Esophagus muscularis mucosa (tissue), 4 donors: ENCODE data around the gene AFAP1L2.

Experiments used
- CTCF ChIP-seq, 3 experiments: fragments of 200-600 bp in 2 of 3; fragments of 450-650 bp in 1 of 3; sonication (generic) in 2 of 3; IDR thresholded peaks; one replicate each; pipeline ENCODE4 v1.5.1; 2017 to 2019; ENCODE audit warnings: antibody characterized with exemption in 3 of 3, mild to moderate bottlenecking in 2 of 3, moderate library complexity in 1 of 3
- EP300 ChIP-seq: sonication (generic); formaldehyde crosslinking; IDR thresholded peaks from one replicate; pipeline ENCODE4 v1.6.1; 2017; ENCODE audit warnings: antibody characterized with exemption
- POLR2A ChIP-seq: fragments of 450-650 bp; IDR thresholded peaks from one replicate; pipeline ENCODE4 v1.6.1; 2017; ENCODE audit warnings: antibody characterized with exemption, moderate library complexity, mild to moderate bottlenecking, low read depth
- POLR2AphosphoS5 ChIP-seq, 2 donors: sonication (generic); formaldehyde crosslinking; IDR thresholded peaks; one replicate each; pipeline ENCODE4 v1.6.1; 2017; ENCODE audit warnings: antibody characterized with exemption in 2 of 2

DNA sequence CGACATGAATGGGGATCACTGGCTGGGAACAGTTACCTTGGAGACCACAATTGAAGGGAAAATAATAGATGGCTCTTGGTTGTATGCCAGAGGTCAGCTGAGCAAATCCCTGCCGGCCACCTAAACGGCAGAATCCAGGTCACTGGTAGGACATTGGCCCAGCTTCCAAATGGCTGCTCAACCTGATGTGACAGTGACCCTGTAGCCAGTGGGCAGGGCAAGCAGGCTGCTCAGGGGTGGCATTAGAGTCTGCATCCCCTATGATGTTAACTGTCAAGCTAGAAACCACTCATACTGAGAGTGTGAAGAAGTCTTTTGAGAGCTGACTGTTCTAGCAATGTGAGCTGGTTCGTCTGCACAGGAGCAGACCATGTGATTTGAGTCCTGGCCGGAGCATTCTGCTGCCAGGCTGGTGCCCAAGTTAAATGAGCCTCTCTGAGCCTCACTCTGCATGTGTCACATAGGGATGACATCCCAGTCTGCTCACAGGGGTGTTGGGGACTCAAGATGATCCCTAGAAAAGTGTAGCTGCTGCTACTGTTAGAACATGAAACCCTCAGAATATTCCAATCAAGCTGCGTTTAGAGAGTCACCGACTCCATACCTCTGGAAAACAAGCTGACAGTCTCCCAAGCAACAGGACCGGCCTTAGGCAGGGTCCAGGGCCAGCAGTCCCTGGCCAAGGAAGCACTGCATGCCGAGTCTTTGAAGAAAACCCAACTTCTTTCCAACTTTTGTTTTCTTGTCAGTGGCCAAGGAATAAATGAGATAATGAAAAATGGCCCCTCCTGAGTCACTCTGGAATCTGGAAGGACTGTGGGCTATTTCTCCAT, 95.6 kb downstream of the AFAP1L2 start:
- TF ChIP-seq CTCF (IDR thresholded peaks at IDR 0.05) = no peak
- TF ChIP-seq POLR2AphosphoS5 (IDR thresholded peaks at IDR 0.05) = no peak
- no peak for TF ChIP-seq EP300
- no peak for TF ChIP-seq POLR2A
